HCT116 (cell line): ENCODE results near the gene RFX3. TPM values are rescaled to one million over a fixed set of nuclear protein-coding genes. Genes with fewer than 3 reads are reported as not detected.

Source experiments
- ATAC-seq: fragments of 200-7000 bp; cut with Tn5 transposase; 2 replicates; pipeline ENCODE4 v1.9.1; 2020; ENCODE audit warnings: mild to moderate bottlenecking, moderate library complexity
- BruUV-seq: library from RNA; stranded (reverse); fragments of 400-500 nt; replicated peaks from 2 replicates; lab custom pipeline; 2021; lab: Mats Ljungman, UMichigan
- CTCF ChIA-PET: fragments of 300-600 bp; sonication (Branson Sonifier 250); formaldehyde crosslinking; loops from one replicate; lab custom pipeline; 2021; ENCODE audit warnings: antibody characterized with exemption; lab: Charles Lee
- POLR2A ChIA-PET: fragments of 300-600, 350-600 bp; sonication (Branson Sonifier 250); formaldehyde crosslinking; loops from one replicate; lab custom pipeline; 2021; ENCODE audit warnings: antibody characterized with exemption; lab: Charles Lee
- RAD21 ChIA-PET, 2 experiments: fragments of 300-600 bp; sonication (Branson Sonifier 250); formaldehyde crosslinking; loops; one replicate each; lab custom pipeline; 2023; ENCODE audit warnings: low total read pairs in 2 of 2; ENCODE audit not compliant: uncharacterized antibody in 2 of 2, unreplicated experiment in 2 of 2, low non-redundant PET in 1 of 2; lab: Charles Lee
- DNase-seq: peaks from one replicate; pipeline ENCODE4 v3.0.0-alpha.2; 2010; ENCODE audit warnings: low read depth, low spot score
- H2AFZ ChIP-seq: fragments of 200-600 bp; shearing (Covaris generic), sonication (generic); 2 replicates; pipeline ENCODE4 v1.6.1; 2017; ENCODE audit warnings: low read depth, mixed run types, mixed read lengths, antibody characterized with exemption, low read length; ENCODE audit not compliant: poor library complexity, severe bottlenecking
- H3K27ac ChIP-seq: 2 replicates; pipeline ENCODE4 v1.5.1; 2012; ENCODE audit warnings: low read depth, low read length
- H3K27me3 ChIP-seq: fragments of 200-600 bp; sonication (generic); 2 replicates; pipeline ENCODE4 v1.6.1; 2016; ENCODE audit warnings: mixed run types, low read length, mixed read lengths; ENCODE audit not compliant: insufficient read depth
- H3K36me3 ChIP-seq, 2 experiments: fragments of 200-500 bp in 1 of 2; fragments of 200-600 bp in 1 of 2; sonication (Bioruptor generic) in 1 of 2; sonication (generic) in 1 of 2; 2 replicates each; pipeline versions ENCODE4 v1.5.1 to v1.6.1; 2014 to 2016; ENCODE audit warnings: low read length in 2 of 2, inconsistent platforms in 1 of 2, mixed read lengths in 1 of 2, mixed run types in 1 of 2; ENCODE audit not compliant: insufficient read depth in 2 of 2, control insufficient read depth in 1 of 2
- H3K4me1 ChIP-seq, 2 experiments: fragments of 200-600 bp in 1 of 2; sonication (generic) in 1 of 2; 2 replicates each; pipeline versions ENCODE4 v1.5.1 to v1.6.1; 2012 to 2017; ENCODE audit warnings: low read length in 2 of 2, inconsistent platforms in 1 of 2, mild to moderate bottlenecking in 1 of 2, mixed read lengths in 1 of 2, mixed run types in 1 of 2, moderate library complexity in 1 of 2; ENCODE audit not compliant: insufficient read depth in 2 of 2, control insufficient read depth in 1 of 2
- H3K4me2 ChIP-seq: fragments of 200-600 bp; sonication (generic); 2 replicates; pipeline ENCODE4 v1.6.1; 2017; ENCODE audit warnings: mixed run types, low read length, mixed read lengths
- H3K4me3 ChIP-seq, 2 experiments: fragments of 200-600 bp in 1 of 2; sonication (generic) in 1 of 2; replicated peaks in 1 of 2; 2 replicates each; pipeline ENCODE4 v1.5.1; 2011 to 2016; ENCODE audit warnings: low read length in 2 of 2, control low read depth in 1 of 2, low read depth in 1 of 2, mild to moderate bottlenecking in 1 of 2, mixed read lengths in 1 of 2, mixed run types in 1 of 2
- H3K79me2 ChIP-seq: fragments of 200-600 bp; sonication (generic); 2 replicates; pipeline ENCODE4 v1.6.1; 2017; ENCODE audit warnings: mild to moderate bottlenecking, mixed run types, low read length, moderate library complexity, mixed read lengths; ENCODE audit not compliant: insufficient read depth
- H3K9ac ChIP-seq: fragments of 200-600 bp; sonication (generic); 2 replicates; pipeline ENCODE4 v1.6.1; 2016; ENCODE audit warnings: low read length, mixed read lengths
- H3K9me2 ChIP-seq: fragments of 200-600 bp; sonication (generic), shearing (Covaris generic); 2 replicates; pipeline ENCODE4 v1.6.1; 2017; ENCODE audit warnings: mixed run types, mild to moderate bottlenecking, moderate library complexity; ENCODE audit not compliant: insufficient read depth
- H3K9me3 ChIP-seq, 2 experiments: fragments of 200-500 bp in 1 of 2; fragments of 200-600 bp in 1 of 2; sonication (Bioruptor generic) in 1 of 2; sonication (generic) in 1 of 2; 2 replicates each; pipeline ENCODE4 v1.6.1; 2014 to 2017; ENCODE audit warnings: low read length in 2 of 2, mixed read lengths in 2 of 2, inconsistent platforms in 1 of 2, low read depth in 1 of 2, mild to moderate bottlenecking in 1 of 2, mixed run types in 1 of 2, moderate library complexity in 1 of 2; ENCODE audit not compliant: control insufficient read depth in 1 of 2, insufficient read depth in 1 of 2
- H4K20me1 ChIP-seq: fragments of 200-600 bp; sonication (generic), shearing (Covaris generic); 2 replicates; pipeline ENCODE4 v1.6.1; 2017; ENCODE audit warnings: mixed run types, mild to moderate bottlenecking, moderate library complexity; ENCODE audit not compliant: insufficient read depth
- CBX3 ChIP-seq: IDR thresholded peaks from 2 replicates; pipeline ENCODE4 v1.6.1; 2012; ENCODE audit warnings: low read depth
- CEBPB ChIP-seq: IDR thresholded peaks from 2 replicates; pipeline ENCODE4 v1.6.1; 2012; ENCODE audit warnings: low read depth
- EGR1 ChIP-seq: IDR thresholded peaks from 2 replicates; pipeline ENCODE4 v1.6.1; 2012; ENCODE audit warnings: low read depth
- ELF1 ChIP-seq: IDR thresholded peaks from 2 replicates; pipeline ENCODE4 v1.6.1; 2012; ENCODE audit warnings: low read depth, borderline replicate concordance
- EZH2 ChIP-seq: fragments of 200-600 bp; sonication (generic); IDR thresholded peaks from 2 replicates; pipeline ENCODE4 v1.6.1; 2017; ENCODE audit warnings: antibody characterized with exemption, mixed run types
- EZH2phosphoT487 ChIP-seq: fragments of 200-600 bp; IDR thresholded peaks from 2 replicates; pipeline ENCODE4 v1.6.1; 2018; ENCODE audit warnings: antibody characterized with exemption, borderline replicate concordance
- FOSL1 ChIP-seq: IDR thresholded peaks from 2 replicates; pipeline ENCODE4 v1.6.1; 2012; ENCODE audit warnings: low read depth
- JUND ChIP-seq: IDR thresholded peaks from 2 replicates; pipeline ENCODE4 v1.6.1; 2012
- POLR2A ChIP-seq: IDR thresholded peaks from 2 replicates; pipeline ENCODE4 v1.7.0; 2011; ENCODE audit warnings: borderline replicate concordance; ENCODE audit not compliant: insufficient read depth, insufficient read length; ENCODE audit errors: extremely low read depth
- RAD21 ChIP-seq: IDR thresholded peaks from 2 replicates; pipeline ENCODE4 v1.6.1; 2012; ENCODE audit warnings: low read depth, mild to moderate bottlenecking
- SIN3A ChIP-seq: IDR thresholded peaks from 2 replicates; pipeline ENCODE4 v1.6.1; 2012; ENCODE audit warnings: low read depth
- SRF ChIP-seq: IDR thresholded peaks from 2 replicates; pipeline ENCODE4 v1.6.1; 2012; ENCODE audit warnings: low read depth
- TCF7L2 ChIP-seq: IDR thresholded peaks from 2 replicates; pipeline ENCODE4 v1.7.0; 2011; ENCODE audit warnings: borderline replicate concordance, inconsistent platforms; ENCODE audit not compliant: insufficient read depth, insufficient read length; ENCODE audit errors: extremely low read depth
- YY1 ChIP-seq: IDR thresholded peaks from 2 replicates; pipeline ENCODE4 v1.6.1; 2011; ENCODE audit warnings: low read length, low read depth, moderate library complexity, mild to moderate bottlenecking; ENCODE audit not compliant: insufficient replicate concordance; ENCODE audit errors: extremely low read depth
- ZFX ChIP-seq: fragments of 450-650 bp; IDR thresholded peaks from 2 replicates; pipeline ENCODE4 v1.6.1; 2017
- ZNF274 ChIP-seq: fragments of 200-500 bp; sonication (Bioruptor generic); IDR thresholded peaks from 2 replicates; pipeline ENCODE4 v1.6.1; 2014; ENCODE audit warnings: mild to moderate bottlenecking, low read depth, low read length, inconsistent platforms
- intact Hi-C: fragments of 100-400 bp; cut with micrococcal nuclease; formaldehyde crosslinking; loops from 2 replicates; pipeline ENCODE4 v1.10.0; 2022
- total RNA-seq: library from RNA; stranded (reverse); gene quantifications from one replicate; pipeline ENCODE4 v1.2.1, GENCODE V29; 2021; ENCODE audit not compliant: unreplicated experiment
- TF ChIP-seq, protein P1 (sequence below), 3 experiments: fragments of 200-600 bp in 1 of 3; sonication (generic) in 1 of 3; IDR thresholded peaks in 2 of 3; conservative IDR thresholded peaks in 1 of 3; 2 replicates each; pipeline ENCODE4 v1.5.1; 2012 to 2017; ENCODE audit warnings: low read depth in 2 of 3, low read length in 2 of 3, antibody characterized with exemption in 1 of 3, borderline replicate concordance in 1 of 3, control low read depth in 1 of 3, mild to moderate bottlenecking in 1 of 3, mixed read lengths in 1 of 3, mixed run types in 1 of 3, moderate library complexity in 1 of 3; ENCODE audit not compliant: insufficient read depth in 1 of 3
- TF ChIP-seq, protein P2 (sequence below): IDR thresholded peaks from 2 replicates; pipeline ENCODE4 v1.6.1; 2012
- TF ChIP-seq, protein P3 (sequence below): IDR thresholded peaks from 2 replicates; pipeline ENCODE4 v1.6.1; 2012
- TF ChIP-seq, protein P4 (sequence below): IDR thresholded peaks from 2 replicates; pipeline ENCODE4 v1.6.1; 2011; ENCODE audit warnings: mild to moderate bottlenecking, low read length, moderate library complexity; ENCODE audit not compliant: insufficient replicate concordance; ENCODE audit errors: extremely low read depth

The RFX3 gene
- total RNA-seq, 1 experiment from 2014 or later, result 11.8 TPM

DNA sequence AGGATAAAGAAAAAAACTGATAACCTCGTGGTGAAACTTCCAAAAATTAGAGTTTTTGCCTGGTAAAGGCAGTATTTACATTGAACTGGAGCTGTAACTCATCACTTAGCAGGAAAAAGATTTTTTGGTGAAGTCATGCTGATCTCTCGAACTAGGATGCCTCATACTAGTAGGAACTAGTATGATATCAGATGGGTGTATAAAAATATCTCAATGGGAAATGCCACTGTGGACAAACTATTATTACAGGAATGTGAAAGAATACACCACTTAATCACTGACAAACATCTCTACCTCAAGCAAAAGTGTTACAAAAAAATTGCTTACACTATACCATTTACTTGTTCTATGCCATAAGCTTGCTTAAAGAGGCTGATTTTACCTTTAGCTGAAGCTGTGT, 28.4 kb downstream of the RFX3 start:
- no peak for TF ChIP-seq FOSL1
- TF ChIP-seq EZH2phosphoT487, result no peak
- TF ChIP-seq EGR1, result no peak
- TF ChIP-seq, protein P1, sequence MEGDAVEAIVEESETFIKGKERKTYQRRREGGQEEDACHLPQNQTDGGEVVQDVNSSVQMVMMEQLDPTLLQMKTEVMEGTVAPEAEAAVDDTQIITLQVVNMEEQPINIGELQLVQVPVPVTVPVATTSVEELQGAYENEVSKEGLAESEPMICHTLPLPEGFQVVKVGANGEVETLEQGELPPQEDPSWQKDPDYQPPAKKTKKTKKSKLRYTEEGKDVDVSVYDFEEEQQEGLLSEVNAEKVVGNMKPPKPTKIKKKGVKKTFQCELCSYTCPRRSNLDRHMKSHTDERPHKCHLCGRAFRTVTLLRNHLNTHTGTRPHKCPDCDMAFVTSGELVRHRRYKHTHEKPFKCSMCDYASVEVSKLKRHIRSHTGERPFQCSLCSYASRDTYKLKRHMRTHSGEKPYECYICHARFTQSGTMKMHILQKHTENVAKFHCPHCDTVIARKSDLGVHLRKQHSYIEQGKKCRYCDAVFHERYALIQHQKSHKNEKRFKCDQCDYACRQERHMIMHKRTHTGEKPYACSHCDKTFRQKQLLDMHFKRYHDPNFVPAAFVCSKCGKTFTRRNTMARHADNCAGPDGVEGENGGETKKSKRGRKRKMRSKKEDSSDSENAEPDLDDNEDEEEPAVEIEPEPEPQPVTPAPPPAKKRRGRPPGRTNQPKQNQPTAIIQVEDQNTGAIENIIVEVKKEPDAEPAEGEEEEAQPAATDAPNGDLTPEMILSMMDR (IDR thresholded peaks at IDR 0.05 in 2 of 3, conservative IDR thresholded peaks at IDR 0.05 in 1 of 3; ENCODE audit: borderline replicate concordance in 1 of 3, insufficient read depth in 1 of 3, low read depth in 2 of 3, low read length in 2 of 3), result no peak
- no peak for TF ChIP-seq SIN3A
- no peak for TF ChIP-seq EZH2
- TF ChIP-seq SRF, result no peak
- no peak for TF ChIP-seq POLR2A
- TF ChIP-seq ELF1, result no peak
- TF ChIP-seq, protein P2, sequence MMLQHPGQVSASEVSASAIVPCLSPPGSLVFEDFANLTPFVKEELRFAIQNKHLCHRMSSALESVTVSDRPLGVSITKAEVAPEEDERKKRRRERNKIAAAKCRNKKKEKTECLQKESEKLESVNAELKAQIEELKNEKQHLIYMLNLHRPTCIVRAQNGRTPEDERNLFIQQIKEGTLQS, result no peak
- no peak for TF ChIP-seq YY1
- TF ChIP-seq RAD21, result no peak
- no peak for TF ChIP-seq JUND
- no peak for TF ChIP-seq CEBPB
- TF ChIP-seq ZNF274, result no peak
- no peak for TF ChIP-seq CBX3
- TF ChIP-seq, protein P3, sequence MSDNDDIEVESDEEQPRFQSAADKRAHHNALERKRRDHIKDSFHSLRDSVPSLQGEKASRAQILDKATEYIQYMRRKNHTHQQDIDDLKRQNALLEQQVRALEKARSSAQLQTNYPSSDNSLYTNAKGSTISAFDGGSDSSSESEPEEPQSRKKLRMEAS, result no peak
- TF ChIP-seq, protein P4, sequence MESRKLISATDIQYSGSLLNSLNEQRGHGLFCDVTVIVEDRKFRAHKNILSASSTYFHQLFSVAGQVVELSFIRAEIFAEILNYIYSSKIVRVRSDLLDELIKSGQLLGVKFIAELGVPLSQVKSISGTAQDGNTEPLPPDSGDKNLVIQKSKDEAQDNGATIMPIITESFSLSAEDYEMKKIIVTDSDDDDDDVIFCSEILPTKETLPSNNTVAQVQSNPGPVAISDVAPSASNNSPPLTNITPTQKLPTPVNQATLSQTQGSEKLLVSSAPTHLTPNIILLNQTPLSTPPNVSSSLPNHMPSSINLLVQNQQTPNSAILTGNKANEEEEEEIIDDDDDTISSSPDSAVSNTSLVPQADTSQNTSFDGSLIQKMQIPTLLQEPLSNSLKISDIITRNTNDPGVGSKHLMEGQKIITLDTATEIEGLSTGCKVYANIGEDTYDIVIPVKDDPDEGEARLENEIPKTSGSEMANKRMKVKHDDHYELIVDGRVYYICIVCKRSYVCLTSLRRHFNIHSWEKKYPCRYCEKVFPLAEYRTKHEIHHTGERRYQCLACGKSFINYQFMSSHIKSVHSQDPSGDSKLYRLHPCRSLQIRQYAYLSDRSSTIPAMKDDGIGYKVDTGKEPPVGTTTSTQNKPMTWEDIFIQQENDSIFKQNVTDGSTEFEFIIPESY, result no peak
- no peak for TF ChIP-seq TCF7L2
- TF ChIP-seq ZFX, result no peak
- TF ChIP-seq, all 23 proteins: peak for 0
- H3K4me2 ChIP-seq, result no peak overlapping the region
- no peaks in the 10 kb centered on the region for H3K27me3 ChIP-seq
- no TSS peak for BruUV-seq
- no peaks in the 10 kb centered on the region for H3K9me3 ChIP-seq
- H3K4me1 ChIP-seq, result no peaks in the 10 kb centered on the region
- H2AFZ ChIP-seq, result no peak overlapping the region
- H3K36me3 ChIP-seq, result no peaks in the 10 kb centered on the region
- H3K9ac ChIP-seq, result no peak overlapping the region
- no peak for DNase-seq
- ChIA-PET POLR2A (no interaction called here), RAD21 (no interaction called here), CTCF (no interaction called here)
- intact Hi-C loops, result no loop called here
- H4K20me1 ChIP-seq, result no peaks in the 10 kb centered on the region
- H3K79me2 ChIP-seq, result no peaks in the 10 kb centered on the region; the same call in 1 of the 2 replicates
- no peak for ATAC-seq
- H3K9me2 ChIP-seq, result no peaks in the 10 kb centered on the region
- no peak overlapping the region for H3K27ac ChIP-seq
- no peak overlapping the region for H3K4me3 ChIP-seq
